Stimulated activated CD8-positive, alpha-beta memory T cell treated with anti-CD3 and anti-CD28 coated beads, Interleukin-15, amount 100 ng/mL, for 4 hours (primary cell): ENCODE results near the gene RNF181.
"Not testable (repeated sequence)": the region's sequence is repeated elsewhere in the genome, so short reads cannot be mapped to it uniquely, and the experiment has no call there.

Source experiments
- DNase-seq, 2 donors: peaks; one replicate each; pipeline ENCODE4 v3.0.0-alpha.2; 2020; ENCODE audit warnings: low read depth in 2 of 2

The RNF181 gene

DNA sequence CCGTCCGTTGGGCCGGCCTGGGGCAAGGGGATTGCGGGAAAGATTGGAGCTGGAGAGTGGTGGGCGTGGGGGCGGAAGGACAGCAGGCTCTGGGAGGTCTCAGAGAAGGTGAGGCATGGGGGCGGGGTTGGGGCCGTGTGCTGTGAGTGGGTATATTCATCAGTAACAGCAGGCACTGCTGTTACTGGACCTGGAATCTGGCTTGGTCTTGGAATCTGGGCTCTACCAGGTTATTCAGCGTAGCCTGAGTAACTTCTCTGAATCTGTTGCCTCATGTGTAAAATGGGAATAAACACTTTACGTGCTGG is 435 bp downstream of the RNF181 start:
- DNase-seq, result no peak

DNA sequence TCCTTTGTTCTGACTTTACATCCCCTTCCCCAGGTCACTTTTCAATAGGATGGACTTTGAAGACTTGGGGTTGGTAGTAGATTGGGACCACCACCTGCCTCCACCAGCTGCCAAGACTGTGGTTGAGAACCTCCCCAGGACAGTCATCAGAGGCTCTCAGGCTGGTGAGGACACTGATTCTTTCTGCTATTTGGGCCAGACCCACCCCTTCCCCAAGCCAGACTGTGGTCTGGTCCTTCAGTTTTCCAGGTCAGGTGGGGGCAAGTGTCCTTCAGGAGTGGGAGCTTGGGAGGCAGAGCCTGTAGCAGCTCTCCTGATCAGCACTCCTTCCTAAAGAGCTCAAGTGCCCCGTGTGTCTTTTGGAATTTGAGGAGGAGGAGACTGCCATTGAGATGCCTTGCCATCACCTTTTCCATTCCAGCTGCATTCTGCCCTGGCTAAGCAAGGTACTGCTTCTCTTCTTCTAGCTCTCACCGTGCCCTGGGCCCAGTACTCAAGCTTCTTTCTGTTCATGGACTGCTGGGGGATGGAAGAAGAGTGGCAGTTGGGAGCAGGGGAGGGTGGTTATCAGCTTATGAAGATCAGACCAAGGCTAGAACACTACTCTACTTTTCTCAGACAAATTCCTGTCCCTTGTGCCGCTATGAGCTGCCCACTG is 1.1 kb downstream of the RNF181 start:
- DNase-seq, result no peak

DNA sequence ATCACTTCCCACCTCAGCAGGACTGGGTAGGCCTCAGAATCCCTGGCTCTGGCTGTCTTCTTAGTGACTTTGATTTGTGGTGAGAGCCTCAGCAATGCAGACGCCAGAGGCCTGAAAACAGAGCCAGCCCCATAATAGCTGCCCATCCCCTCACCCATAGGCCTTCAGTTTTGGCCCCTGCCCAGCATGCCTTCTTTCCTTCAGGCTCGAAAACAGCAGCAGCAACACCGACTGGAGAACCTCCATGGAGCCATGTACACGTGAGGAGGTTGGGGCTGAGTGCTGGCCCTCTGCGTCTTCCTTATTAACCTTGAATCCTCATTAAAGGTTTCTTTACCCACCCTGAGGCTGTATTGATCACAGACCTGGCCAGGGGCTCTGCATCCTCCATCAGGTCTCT is 1.7 kb downstream of the RNF181 start:
- DNase-seq, result no peak

DNA sequence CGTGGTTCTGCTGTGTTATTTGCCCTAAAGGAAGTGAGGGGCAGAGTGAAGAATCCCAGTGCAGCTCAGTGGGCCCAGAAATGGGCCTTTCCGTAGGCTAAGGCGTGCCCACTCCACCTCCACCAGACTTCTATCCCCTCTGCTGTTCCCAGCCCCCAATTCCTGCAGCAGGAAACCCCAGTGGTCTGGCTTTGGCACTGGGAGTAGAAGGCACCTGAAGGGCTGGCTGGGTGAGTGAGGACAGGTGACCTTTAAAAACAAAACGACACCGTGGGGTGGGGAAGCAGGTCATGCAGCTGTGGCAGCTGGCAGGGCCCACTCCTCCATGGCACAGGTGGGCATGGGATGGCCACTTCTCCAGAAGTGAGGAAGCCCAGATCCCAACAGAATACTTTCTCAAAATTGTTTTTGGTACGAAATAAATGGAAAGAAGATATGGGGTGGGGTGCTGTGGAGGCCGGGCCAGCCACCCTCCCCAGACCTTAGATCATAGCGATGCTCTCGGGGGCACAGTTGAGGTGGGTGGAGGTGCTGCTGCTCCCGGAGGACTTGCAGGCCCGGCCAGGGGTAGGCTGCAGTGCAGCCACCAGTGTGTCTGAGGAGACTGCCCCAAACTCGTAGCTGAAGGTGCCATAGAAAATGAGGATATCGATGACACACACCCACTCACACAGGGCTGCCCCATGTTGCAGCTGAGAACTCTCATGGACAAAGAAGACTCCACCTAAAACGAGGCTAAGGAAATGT is 3.2 kb downstream of the RNF181 start:
- no peak for DNase-seq

DNA sequence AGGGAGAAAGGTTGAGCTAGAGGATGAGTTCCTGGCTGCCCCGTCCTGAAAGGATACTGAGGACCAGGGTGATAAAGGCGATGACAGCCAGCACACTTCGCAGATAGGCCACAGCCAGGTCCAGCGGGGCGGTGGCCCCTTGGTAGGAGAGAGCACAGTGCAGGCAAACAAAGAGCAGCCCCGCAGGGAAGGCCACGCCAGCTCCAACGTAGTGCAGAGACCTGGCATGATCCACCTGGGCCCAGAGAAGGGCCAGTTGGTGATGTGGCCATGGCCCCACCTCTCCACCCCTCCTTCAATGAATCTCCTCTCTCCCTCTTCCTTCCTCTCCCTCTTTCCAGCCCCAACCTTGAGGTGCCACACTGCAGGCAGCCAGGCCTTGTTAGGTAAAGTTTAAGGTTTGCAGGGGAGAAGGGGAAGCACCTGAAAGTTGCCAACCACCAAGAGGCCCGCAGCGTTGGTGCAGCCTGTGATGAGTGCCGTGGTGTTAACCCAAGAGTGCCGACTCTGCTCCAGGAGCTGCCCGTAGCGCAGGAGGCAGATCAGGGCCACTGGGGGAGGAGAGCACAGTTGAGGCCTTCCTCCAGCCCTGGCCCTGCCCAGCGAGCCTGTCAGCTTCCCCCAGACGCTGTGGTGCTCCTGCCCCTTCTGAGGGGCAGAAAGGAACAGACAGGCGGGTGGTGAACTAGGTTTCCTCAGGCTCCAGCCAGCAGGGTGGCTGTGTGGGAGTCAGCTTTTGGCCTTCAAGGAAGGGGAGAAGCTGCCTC is 4.1 kb downstream of the RNF181 start:
- DNase-seq, result no peak

DNA sequence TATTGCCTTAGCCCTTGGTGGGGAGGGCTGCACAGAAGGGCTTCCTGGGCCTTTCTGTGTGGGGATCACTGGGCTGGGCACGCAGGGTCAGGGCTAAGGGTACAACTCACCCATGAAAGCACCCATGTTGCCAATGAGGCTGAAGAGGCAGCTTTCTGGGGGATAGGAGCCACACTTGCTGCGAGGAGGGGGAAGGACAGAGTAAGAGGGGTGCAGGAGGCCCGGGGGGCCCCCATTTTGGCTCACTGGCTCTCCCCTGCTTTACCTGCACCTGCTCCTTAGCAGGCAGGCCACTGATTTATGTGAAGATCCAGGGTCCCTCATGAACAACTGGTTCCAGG is 4.7 kb downstream of the RNF181 start:
- DNase-seq, result no peak

DNA sequence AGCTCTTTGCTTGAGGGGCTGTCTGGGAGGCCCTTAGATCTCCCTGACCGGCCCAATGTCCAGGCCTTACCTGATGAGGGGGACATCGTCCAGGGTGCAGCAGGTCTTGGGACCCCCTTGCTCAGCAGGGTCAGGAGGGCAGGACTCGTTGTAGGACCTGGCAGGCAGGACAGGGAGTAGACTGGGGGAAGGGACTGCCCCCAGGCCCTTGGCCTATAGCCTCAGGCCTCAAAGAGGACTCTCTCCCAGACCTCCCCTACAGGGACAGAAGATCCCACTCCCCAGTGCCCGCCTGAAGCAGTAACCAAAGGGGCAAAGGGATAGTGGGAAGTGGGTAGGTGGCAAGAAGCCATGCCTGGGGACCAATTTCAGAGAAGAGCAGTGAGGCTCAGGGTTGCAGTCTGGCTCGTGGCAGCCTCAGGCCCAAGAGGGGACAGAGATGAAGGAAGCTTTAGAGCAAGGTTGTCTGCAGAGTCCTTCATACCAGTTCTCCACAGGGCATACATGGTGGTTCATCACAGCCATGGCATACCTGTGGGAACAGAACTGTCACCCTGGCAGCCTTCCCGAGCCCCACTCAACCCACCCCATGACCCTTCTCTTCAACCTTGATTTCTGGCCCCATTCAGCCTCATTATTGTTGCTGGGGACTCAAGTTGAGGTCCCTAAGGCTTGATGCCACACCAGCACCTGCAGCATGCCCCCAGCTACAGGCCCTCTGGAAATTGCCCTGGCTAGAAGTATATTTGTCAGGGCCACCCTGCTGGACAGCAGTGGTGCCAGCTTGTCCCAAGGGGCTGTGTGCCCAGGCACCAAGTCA is 5.6 kb downstream of the RNF181 start:
- DNase-seq, result no peak

DNA sequence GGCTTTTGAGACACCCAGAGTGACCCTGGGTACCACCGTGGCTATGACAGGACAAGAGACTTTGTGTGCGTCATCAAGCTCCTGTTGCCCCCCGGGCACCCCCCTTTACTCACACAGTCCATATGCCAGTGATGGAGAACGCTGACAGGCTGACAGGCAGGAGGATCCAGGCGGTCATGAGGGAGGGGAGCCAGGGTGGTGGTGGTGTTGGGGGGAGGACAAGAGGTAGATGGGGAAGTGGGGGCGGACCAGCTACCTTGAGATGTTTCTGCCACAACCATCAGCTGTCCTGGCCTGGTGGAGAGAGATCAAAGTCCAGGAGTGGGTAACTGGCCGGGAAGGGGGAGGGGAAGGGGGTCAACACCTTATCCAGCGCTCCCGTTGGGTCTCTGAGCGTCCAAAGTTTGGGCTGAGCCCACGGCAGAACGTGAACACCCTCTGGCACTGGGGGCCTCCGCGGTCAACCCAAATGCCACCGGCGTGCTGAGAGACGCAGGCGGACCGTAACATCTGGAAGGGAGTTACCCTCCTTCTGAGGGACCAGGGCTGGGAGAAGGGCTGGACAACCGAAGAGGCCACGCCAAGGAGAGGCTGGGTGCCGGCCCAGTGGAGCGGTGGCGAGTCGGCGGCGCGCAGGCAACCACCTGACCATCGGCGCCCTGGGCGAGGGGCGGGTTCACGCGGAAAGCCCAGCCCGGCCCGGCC is 6.4 kb downstream of the RNF181 start:
- no peak for DNase-seq

DNA sequence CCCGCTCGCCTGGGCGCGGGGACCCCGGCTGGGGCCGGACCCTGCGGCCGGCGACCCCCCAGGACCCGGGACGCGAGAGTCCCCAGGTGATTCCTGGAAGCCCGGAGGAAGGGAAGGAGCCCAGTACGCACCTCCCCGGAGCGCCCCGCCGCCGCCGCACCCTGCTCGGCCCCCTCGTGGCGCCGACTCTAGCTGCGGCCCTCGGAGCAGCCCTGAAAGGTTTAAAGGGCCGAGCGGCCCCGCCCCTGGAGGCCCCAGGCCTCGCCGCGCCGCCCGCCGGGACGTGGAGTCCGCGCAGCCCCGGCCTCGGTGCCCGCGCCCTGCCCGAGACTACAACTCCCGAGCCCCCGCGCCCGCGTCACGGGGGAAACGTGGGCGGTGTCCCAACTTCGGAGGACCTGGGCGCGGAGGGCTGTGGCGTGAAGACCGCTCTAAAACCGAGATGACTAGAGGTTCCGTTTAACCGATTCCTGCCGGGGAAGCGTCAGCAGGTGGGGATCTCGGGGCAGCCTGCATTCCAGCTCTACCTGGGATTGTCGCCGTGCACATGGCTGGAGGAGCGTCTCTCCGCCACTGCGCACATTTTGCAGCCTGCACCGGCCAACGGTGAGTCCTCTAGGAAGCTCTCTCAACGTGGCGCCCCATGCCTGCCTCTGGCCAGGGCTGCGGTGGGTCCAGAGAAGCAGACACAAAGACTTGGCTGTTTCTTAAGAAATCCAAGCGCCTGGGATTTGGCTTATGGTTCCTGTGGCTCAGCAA is 7.1 kb downstream of the RNF181 start, which contains the start of gene TMEM150A:
TSS of gene TMEM150A (minus strand) at position 223 of the 759 bp plus-strand sequence. CDS start 750 bp downstream, outside the sequence.
- DNase-seq, result peak; percentile 69 to 80

DNA sequence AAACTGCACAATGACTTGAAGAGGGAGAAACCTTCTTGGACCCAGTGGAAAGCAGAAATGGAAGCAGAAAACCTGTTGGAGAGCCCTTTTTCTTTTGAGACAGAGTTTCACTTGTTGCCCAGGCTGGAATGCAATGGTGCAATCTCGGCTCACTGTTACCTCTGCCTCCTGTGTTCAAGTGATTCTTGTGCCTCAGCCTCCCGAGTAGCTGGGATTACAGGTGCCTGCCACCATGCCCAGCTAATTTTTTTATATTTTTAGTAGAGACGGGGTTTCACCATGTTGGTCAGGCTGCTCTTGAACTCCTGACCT is 8.5 kb downstream of the RNF181 start:
- DNase-seq, result not testable (repeated sequence)

DNA sequence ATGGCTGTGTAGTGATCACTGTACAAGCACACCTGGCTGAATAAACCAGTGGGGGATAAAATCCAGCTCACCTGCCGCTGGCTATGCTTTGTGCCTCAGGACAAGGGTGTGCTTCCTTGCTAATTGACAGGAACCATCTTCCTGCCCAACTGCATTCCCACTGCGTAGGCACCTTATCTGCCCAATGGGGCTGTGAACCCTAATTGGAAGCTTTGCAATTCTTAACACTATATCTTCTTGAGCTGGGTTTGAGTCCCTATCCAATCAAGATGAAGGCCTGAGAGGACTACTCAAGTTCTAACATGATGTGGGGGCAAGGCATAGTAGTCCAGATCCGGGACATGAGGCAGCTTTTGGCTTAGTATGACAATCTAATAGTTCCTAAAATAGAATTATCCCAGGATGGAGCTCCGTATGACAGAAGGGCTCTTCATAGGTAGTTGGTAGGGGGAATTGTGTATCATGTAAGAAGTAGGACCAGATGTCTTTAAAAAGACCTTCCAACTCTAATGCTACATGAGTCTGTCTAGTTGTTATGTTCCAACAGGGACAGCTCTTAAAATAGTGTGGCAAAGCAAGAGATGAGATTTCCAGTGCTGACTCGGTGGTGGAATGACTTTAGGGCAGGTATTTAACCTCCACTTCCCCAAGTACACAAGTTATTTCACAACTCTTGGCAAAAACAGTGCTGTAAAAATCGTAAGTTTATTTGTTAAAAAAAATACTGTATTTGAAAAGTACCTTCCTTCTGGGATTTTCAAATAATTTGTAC is 9.2 kb downstream of the RNF181 start:
- no peak for DNase-seq

DNA sequence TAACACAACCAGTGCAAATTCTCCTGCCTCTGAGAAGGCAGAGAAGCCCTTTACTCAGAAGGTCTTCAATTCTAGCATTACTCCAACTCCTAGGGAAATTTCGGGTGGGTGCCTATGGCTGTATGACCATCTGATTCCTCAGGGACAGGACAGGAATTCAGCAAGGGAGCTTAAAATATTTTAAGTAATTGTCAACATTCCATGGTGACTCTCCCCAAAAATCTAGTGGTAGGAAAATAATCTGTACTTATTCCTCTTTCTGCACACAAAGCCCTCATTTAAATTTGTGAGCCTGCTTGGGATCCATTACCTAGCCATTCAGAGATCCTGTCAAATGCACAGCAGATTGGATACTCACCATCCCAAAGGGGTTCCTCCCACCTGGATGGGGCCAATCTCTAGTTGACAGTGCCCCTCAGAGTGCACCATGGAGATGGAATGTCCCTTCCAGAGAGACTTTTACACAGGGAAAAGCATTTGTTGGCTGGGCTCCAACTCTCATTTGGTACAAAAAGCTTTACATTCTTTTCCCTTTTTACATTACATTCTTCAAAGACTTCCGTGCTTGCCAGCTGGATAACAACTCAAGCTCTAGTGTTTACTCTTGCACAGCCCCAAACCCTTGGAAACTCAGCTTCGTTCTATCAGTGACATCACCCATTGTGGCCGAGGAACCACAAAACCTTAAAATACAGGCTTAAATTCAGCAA is 10.0 kb downstream of the RNF181 start:
- no peak for DNase-seq

DNA sequence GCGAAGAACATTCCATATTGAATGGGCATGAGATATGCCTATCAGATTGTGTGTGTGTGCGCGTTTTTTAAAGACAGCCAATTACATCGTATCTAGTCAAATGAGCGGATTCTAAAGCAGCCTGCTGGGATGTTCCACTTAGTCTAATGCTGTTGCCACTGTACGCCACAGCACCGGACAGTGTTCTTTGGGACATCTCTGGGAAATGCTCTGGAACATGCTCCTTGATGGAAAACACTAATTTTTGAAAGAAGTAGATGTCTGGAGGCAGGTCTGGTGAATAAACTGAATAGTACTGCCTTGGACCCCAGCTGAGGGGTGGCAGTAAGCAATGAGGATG is 10.5 kb downstream of the RNF181 start:
- no peak for DNase-seq

DNA sequence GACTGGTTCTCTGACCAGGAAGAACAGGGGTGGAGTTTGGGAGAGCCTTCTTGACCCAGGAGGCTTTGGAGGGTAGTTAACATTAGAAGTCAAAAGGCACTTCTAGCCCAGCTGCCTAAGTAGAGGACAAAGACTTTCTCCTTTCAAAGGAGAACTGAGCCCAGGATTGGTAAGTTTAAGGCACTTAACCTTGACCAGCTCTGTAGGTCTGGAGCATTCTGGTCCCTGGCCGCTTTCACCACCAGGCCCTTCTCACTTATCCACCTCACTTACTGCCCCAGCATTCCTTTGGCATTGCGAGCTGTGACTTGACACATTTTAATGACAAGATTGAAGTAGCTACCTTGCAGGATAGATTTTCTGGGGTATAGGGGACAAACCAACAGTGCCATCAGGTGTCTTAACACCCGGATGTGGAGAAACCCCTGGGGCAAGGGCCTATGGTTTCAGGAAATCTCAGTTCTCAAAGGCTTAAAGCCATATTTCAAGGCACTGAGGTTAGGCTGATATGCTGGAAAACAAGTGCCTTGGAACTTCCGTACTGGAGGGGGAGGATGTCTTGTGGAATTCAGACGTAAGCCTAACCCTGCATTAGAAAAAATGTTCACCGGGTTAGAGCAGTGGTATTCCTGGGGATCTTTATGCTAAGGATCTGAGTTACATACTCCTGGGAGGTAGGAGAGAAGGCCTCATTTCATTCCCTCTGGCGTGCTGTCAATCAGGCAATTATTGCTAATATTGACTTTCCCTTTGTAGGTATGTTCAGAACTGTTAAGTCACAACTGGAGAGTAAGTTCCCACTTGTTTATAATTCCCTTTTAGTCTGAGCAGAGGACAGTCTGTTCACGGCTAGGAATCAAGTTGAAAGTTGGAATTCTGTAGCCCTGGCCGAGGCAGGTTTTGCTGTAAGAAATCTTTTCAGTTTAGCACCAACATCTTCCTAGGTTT is 12.0 kb downstream of the RNF181 start:
- no peak for DNase-seq

DNA sequence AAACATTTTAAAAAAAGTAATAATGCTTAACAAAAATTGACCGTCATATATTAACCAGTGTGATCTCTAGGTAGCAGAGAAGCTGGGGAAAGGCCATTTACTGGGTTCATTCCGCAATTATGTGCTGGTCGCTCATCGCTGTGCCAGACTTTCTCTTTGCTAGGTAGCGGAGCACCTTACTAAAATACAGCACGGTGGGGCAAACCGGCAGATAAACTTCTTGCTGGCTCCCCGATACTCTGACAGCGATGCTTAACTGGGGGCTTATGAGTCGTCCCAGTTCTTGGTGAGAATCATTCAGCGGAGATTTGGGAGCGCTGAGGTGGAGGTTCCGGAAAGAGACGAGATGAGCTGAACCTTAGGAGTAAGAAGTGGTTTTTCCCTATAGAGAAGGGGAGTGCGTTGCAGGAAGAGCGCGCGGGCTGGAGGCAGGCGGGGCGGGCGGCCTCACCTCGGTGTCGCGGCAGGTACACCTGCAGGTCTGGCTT is 15.7 kb downstream of the RNF181 start:
- DNase-seq, result no peak

DNA sequence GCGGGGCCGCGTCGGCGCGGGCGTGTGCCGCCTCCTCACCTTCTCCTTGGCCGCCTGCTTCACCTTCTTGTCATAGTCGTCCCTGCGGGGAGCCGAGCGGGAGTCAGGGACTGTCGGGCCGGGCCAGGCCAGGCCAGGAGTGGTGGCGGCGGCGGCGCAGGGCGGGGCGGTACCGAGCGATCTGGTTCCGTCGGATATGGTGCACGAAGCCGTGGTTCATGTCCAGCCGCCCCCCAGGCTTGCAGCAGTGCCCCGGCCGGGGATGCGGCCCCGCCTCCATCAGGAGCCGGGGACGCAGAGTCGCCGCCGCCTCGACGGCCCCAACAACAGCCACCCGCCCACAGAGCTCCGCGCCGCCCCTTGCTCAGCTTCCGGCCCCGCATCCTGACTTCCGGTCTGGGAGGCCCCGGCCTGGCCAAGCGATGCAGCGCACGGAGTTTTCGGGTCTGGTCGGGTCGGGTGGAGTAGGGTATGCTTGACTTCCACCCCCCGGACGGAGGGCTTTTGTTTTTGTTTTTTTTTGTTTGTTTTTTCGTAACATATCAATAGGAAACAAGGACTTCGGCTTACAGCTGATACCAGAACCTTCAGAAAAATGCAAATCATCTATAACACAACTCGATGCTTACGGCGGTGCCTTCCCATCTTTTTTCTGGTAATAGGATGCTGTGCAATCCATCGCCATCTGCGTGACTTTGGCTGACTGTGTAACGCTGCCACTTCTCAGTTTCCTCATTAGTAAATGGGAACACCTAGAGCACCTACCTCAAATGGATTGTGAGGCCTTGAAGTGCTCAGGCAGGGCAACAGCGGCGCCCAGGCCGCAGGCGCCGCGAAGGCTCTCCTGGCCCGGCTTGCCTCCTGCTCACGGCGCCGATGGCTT is 16.4 kb downstream of the RNF181 start, which contains the start of gene C2orf68:
TSS of gene C2orf68 (minus strand) at position 362 of the 883 bp plus-strand sequence. CDS start at position 280, 82 bp downstream.
- DNase-seq, result peak; percentile 65 to 69
